Activated gamma-delta T cell treated with anti-CD3 and anti-CD28 coated beads, Interleukin-2, amount 50 U/mL, for 16 hours (primary cell): ENCODE data around the gene ITPRIP.

Experiments
- DNase-seq: peaks from one replicate; pipeline ENCODE4 v3.0.0-alpha.2; 2020; ENCODE audit warnings: low read depth

Gene ITPRIP

DNA sequence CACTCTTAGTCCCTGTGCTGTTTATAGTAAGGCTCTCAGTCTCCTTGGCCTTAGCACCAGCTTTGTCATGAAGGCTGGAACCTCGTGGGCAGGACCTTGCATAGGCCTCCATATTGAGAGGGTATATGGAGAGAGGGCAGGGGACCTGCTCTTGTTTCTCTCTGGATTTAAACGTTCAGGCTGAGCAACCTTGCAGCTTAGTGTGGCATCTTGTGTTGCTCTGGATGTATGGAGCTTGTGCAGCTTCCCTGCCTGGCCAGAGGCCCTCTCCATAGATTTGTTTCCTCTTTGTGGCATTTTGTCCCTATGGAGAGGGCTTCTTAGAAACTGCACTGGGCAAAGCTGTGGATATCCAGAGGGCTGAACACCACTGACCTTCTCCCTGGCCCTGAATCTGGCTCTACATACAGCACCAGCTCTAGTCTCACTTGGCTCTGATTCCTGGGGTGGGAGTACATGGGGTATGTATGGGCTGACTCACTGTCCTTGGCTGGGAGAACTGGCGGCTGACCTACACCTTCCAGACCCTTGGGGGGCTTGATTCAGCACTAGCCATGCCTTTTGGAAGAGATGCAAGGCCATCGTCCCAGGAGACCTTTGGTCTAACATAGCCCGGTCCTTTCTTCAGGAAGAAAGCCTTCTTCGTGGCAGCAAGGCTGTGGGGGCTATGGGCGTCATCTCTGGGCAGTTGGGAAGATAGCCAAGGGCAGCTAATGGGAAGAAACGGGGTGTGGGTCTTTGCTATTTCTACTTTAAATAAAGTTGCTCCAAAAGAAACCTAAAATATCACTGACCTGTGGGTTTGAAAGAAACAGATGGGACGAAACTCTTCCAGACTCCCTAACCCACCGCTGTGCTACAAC lies 30.5 kb downstream of the ITPRIP start:
- no peak for DNase-seq

DNA sequence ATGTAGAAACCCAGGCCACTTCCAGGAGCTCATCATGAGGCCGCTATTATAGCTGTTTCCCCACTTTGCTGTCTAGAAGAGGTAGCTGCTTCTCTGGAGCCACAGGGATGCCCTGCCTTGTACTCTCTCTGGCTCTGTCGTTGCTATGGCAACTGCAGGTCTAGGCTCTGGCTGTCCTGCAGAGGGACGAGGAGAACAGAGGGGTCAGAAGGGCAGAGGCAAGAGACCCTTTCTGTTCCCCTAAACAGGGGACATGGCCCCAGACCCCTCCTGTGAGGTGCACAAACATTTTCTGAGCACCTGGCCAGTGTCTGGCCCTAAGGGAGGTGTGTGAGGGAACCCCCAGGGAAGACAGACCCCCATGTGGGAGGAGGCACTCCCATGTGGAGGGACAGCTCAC lies 31.4 kb downstream of the ITPRIP start:
- DNase-seq, result no peak

DNA sequence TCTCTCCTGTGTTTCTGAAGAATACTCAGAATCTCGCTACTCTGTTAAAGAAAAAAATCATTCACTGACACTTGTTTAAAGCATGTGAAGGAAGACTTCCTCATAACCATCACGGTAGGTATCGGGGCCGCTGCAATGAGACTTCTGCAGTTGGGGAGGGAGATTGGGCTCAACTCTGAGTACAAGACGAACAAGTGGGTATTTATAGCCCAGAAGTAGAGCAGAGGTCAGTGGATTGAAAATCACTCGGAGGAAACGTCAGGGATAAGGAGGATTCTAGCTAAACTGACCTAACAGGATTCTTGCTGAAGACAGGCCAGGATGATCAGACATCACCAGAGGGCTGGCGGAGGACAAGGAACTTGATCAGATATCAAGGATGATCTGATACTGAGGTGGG lies 33.3 kb downstream of the ITPRIP start:
- no peak for DNase-seq

DNA sequence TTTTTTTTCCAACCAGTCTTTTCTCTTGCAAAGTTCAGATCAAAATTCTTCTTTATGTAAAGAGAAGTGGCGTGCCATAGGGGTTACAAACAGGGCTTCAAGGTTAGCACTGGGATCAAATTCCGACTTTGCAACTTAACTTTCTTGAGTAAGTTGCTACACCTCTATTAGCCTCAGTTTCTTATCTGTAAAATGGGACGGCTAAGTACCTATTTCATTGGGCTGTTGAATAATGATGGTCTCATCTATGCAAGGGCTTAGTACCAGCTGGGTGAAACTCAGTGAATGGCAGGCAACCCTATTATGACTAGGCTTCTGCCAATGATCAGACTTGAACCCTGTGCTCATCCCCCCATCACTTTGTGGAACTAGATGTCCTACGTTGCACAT lies 33.9 kb downstream of the ITPRIP start:
- DNase-seq, result no peak

DNA sequence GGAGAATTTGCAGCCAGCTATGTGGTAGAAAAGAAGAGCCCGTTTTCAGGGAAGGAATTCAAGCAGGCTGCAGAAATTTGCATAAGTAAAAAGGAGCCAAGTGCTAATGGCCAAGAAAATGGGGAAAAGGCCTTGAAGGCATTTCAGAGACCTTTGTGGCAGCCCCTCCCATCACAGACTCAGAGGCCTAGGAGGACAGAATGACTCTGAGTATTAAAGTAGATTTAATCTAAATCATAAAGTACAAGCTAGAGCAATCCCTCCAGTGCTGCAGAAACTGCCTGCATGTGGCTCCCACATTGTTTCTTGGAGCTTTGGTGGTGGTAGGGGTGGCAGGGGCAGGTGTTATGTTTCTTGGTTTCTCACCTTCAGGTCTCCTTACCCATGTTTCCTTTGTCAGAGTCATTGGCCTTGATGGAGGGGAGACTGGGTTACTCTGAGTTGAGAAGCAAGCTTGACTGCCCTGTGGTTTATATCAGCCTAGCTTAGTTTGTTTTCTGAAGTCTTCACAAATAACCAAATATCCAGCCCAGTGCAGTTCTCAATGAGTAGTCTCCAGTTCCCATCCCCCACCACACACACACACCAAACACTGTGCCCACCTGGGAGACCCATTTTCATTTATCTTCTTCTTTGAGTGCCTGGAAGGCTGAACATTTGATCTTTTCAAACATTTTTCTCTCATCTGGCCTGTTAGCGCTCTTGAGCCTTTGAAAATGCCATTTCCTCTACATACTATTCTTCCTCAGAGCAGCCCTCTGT lies 34.5 kb downstream of the ITPRIP start:
- DNase-seq, result no peak

DNA sequence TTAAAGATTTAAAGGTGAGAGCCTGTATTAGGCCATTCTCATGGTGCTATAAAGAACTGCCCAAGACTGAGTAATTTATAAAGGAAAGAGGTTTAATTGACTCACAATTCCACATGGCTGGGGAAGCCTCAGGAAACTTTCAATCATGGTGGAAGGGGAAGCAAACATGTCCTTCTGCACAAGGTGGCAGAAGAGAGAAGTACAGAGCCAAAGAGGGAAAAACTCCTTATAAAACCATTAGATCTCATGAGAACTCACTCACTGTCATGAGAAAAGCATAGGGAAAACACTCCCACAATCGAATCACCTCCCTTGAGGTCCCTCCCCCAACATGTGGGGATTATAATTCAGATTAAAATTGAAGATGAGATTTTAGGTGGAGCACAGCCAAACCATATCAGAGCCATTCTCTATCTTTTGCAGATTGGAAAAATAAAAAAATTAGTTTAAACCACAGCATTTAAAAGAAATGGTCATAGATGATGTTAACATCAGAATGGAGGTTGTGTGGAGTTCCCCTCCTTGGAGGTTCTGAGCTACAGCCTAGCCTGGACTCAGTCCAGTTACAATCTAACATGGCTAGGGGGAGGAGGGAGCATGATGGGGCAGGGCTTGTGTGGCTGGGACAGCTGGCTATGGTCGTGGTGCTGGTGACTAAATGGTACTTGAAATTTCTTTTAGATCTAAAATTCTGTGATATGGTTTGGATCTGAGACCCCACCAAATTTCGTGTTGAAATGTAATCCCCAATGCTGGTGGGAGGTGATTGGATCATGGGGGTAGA lies 36.2 kb downstream of the ITPRIP start:
- DNase-seq, result no peak

DNA sequence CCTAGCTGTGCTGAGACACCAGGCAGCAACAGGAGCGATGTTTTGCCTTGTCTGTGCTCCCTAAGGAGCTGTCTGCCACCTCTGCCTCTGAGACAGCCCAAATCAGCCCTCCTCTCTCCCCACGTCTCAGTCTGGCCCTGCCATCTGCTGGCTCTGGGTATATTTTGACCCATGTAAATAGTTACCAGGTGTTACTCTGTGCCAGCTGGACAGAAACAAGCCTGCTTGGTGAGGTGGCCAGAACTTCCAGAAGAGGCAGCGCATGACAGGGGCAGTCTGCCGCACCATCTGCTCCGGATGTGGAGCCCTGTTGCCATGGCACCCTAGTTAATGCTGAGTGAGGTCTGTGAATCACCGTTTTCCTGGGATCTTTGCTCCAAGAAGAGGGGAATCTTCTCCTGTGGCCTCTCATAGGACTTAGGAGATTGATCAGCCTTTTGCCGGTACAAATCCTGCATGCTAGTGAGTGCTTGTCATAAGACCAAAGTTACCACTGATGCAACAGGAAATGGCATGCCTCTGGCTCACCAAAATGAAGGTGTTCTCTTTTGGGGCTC lies 37.5 kb downstream of the ITPRIP start:
- DNase-seq, result no peak

DNA sequence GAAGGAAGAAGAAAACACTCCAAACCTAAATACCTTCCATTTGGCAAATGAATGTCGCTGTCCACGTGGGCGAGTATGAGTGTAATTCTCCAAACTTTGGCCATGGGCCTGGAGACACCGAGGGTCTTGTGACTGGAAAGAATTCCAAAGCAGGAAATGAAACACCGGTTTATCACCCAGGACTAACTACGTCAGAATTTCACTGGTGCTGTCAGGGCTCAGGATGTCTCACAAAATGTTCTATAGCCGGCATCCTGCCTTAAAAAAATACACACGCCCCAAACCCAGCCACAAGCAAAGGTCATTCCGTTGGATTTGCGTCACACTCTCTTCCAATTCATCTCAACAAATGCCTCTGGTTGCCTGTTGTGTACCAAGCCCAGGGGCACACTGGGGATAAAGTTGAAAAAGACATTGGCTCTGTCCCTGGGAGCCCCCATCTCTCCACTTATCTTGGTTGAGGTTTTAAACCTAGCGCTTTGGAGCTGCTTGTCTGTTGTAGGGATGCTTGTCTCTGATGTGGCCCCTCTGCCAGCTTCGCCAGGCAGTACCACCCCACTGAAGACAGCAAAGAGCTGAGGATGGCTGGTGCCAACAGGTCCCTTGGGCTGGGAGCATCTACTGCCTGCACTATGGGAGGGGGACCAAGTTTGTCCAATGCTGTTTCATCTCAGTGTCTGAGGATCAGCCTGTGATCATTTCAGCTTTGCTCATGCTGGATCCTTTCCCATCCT lies 38.1 kb downstream of the ITPRIP start:
- no peak for DNase-seq

DNA sequence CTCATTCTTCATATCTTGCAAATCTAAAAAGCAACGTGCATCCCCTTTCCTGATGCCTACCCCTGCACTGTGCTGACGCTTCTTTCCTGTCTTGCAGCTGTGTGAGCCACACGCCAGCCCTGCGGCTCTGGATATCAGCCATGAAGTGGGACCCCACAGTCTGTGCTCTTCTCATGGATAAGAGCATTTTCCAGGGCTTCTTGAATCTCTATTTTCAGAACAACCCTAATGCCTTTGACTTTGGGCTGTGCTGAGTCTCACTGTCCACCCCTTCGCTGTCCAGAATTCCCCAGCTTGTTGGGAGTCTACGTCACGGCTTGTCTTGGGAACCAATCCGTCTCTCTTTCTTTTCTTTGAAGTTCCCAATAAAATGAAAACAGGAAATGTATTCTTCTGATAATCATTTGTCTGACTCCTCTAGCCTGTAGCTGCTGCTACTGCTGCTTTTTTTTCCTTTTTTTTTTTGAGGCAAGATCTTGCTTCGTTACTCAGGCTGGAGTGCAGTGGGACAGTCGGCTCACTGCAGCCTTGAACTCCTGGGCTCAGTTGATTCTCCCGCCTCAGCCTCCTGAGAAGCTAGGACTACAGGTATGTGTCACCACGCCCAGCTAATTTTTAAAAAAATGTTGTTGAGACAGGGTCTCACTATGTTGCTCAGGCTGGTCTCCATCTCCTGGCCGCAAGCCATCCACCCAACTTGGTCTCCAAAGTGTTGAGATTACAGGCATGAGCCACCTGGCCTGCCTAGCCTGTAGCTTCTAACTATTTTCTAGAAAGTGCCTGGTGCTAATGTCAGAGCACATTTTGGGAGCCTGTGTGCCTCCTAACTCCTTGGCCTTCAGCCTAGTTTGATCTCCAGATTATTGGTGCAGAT lies 39.0 kb downstream of the ITPRIP start:
- no peak for DNase-seq

DNA sequence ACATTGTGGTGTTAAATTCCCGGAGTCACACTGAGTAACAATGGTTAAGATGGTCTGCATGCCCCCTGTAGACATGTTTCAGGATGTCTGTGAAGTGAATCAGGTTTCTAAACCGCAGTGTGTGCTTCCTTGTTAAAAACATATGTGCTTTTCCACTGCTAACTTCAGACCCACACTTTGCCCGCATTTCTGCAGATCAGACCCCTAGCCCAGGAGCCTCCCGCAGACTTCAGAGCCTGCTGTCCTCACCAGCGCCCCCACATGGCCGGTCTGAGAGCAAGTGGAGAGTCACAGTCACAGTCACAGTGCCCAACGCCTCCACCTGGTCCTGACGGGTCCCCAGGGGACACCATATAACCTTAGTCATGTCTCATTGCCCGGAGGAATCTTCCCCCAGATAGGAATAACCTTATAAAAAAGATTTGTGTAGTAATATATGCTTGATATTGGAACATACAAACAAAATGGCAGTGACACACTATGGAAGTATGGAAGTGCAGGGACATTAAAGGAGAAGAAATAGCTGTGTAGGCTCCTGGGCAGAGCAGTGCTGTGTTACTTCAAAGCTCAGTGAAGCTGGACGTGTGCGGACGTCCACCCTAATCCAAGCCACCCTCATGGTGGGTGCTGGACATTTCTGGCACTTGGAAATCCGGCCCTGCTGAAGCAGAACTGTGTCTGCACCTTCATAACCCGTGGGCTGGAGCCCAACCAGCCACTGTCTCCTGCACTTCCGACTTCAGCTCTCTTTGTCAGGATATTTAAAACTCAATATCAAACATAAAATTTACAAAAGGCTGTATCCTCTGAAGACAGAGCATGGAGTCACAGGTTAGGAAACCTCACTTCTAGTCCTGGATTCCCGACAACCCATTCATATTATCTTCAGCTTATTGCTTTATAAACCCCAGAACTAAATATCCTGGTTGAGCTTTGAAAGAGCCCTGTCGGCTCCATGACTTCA lies 40.3 kb downstream of the ITPRIP start:
- no peak for DNase-seq

DNA sequence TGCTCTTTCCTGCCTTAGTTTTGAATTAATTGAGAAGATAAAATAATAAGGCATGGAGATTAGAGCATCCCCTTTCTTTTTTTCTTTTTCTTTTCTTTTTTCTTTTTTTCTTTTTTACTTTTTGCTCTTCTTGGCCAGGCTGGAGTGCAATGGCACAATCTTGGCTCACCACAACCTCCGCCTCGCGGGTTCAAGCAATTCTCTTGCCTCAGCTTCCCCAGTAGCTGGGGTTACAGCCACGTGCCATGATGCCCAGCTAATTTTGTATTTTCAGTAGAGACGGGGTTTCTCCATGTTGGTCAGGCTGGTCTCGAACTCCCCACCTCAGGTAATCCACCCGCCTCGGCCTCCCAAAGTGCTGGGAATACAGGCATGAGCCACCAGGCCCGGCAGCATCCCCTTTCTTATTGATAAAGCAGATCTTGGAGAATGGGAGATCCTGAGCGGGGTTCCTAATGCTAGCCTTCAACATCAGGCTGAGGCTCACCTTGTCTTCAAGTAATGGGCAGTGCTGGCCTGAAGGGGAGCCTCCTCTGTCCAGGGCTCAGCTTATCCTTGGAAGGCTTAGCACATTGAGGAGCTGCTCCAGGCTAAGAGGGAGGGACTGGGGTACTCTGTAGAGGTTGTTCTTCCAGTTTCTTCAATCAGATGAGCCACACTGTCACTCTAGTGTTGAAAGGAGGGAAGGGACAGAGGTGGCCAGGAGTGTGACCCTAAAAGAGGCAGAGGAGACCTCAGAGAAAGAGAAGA lies 41.4 kb downstream of the ITPRIP start:
- no peak for DNase-seq

DNA sequence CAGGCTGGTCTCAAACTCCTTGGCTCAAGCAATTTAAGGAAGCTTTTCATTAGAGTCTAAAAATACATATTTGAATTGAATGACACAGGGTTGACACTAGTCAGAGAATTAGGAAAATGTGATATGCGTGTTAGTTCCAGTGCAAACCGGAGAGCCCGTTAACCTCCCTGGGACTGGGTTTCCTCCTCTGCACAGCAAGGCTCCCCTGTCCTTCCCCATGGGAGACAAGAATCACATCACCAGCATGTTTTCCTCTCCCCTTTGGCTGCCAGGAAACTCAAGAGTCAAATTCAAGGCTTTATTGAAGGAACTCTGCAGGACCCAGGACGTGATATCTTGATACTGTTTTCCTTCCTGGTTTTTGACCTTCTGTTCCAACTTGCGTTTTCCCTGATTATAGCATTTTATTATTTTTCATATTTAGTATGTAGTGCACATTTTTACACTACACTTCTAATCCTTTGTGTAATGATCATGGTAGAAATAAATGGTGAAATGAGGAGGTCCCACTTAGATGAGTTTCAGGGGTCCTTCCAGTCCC lies 44.4 kb downstream of the ITPRIP start:
- DNase-seq, result no peak

DNA sequence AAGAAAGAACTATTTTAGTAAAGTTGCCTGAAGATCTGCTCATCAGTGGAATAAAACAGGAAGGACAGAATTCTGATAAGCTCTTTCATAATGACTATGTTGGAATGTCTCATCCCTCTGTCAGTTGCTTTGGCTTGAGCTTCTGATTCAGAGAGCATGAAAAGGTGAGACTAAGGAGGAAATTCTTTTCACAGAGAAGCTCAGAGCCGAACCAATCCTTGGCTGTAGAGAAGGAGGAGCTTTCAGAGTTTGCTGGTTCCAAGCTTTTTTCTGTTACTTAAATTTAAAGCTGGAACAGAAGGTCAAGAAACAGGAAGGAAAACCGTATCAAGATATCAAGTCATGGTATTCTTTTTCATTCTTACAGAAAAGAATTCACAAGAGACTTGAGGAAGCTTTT lies 45.3 kb downstream of the ITPRIP start:
- no peak for DNase-seq

DNA sequence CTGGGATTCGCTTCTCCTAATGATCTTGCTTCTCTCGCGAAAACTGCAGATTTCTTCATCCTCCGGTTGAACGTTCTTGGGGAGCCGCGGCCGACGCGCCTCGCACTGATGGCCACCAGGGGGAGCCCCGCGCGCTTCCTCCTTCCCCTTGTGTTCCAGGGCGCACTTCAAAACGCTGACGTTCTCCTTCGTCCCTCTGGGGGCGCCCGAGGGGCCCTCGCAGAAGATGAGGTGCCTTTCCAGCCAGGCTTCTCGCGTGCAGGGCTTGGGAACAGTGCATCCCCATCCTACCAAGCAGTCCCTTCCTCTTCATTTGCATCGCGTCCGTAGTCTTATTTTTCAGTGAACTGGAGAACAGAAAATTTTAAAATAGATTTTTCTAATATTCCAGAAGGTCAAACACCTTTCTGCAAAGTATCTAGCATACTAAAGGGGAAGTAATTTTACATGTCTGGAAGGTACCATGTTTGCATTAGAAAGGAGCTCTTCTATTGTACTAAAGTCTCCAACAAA lies 46.8 kb downstream of the ITPRIP start:
- peak; percentile 82 for DNase-seq

DNA sequence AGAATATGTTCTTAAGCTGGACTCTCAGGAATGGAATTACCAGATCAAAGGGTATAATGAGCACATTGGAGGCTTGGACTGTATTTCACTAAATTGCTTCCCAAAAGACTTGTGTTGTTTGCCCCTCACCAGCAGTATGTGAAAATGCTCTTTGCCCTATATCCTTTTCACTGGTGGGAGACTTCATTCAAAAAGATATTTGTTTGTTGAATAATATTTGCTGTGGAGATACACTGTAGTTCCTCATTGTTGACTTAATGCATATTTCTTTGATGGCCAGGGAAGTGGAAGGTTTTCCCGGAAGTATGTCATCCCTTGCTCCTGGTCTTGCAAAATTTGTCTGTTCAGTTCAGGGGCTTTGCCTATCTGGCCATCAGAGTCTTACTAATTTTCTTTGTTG lies 49.9 kb downstream of the ITPRIP start:
- no peak for DNase-seq

DNA sequence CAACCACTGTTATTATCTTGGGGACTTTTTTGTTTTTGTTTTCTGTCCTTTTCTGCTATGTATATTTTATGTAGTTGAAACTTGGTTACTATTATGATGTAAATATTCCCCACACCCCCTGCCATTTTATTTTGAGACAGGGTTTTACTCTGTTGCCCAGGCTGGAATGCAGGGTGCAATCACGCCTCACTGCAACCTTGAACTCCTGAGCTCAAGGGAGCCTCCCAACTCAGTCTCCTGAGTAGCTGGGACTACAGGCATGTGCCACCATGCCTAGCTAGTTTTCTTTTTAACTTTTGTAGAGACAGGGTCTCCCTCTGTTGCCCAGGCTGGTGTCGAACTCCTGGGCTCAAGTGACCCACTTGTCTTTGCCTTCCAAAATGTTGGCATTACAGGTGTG lies 51.3 kb downstream of the ITPRIP start:
- DNase-seq, result no peak

DNA sequence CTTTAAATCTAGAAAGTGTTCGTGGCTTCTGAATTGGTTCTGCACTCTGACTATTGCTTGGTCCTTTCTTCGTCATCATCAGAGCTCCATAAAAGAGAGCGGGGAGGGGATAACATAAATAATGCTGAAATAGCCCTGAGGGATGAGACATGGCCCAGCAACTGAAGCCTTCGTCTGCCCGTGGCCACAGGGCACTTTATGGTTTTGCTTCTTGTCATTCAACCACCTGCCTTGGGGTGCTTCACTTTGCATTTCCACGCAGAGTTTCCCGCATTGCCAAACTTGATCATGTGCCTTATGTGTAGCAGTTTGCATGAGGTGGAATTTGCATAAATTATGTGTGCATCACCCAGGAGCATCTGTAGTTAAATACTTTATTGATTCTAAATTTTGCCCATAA lies 53.4 kb downstream of the ITPRIP start:
- DNase-seq, result no peak

DNA sequence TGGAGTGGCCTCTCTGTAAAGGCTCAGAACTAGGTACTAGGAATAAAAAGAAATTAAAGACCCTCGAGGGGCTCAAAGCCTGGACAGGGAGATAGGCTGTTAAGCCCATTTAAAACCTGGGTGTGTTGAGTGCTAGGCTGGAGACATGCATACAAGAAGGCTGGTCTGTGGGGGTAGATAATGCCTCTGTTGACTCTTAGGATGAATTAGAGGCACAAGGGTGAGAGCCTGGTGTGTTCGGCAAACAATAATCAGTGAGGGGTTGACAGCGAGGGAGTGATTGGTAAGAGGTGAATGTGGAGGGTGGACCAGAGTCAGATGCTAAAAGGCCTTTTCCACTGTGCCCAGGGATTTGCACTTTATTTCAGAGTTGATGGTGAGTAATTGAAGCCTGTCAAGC lies 56.6 kb downstream of the ITPRIP start:
- DNase-seq, result no peak
